HG02938 (cell line): ENCODE measurements around the gene CLSTN1.
"Not testable (repeated sequence)": the region's sequence is repeated elsewhere in the genome, so short reads cannot be mapped to it uniquely, and the experiment has no call there.

Source experiments
- ATAC-seq: cut with Tn5 transposase; IDR thresholded peaks from one replicate; pipeline ENCODE4 v1.9.1; 2021; ENCODE audit warnings: mild to moderate bottlenecking, moderate library complexity; ENCODE audit not compliant: unreplicated experiment

Gene CLSTN1

DNA sequence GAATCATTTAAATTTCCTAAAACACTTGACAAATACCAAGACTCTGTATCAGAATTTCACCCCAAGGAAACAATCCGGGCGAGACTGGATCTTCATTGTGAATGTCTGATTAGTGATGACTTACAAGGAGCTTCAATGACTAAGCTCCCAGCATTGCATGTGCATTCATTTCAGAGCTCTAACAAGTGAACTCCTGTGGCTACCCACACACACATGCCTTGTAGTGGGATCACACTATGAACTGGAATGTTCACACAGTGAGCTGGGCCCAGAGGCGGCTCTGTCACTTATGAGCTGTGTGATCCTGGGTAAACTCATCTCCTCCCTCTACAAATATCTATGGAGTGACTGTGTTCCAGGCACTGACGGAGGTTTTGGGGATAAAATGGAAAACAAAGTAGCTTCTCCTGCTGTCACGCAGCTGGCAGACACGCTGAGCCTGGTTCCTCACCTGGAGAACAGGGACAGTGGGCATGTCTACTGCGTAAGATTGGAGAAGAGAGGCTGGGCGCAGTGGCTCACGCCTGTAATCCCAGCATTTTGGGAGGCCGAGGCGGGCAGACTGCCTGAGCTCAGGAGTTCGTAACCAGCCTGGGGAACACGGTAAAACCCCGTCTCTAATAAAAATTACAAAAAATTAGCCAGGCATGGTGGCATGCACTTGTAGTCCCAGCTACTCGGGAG is 56.9 kb downstream of the CLSTN1 start:
- ATAC-seq, result no peak

DNA sequence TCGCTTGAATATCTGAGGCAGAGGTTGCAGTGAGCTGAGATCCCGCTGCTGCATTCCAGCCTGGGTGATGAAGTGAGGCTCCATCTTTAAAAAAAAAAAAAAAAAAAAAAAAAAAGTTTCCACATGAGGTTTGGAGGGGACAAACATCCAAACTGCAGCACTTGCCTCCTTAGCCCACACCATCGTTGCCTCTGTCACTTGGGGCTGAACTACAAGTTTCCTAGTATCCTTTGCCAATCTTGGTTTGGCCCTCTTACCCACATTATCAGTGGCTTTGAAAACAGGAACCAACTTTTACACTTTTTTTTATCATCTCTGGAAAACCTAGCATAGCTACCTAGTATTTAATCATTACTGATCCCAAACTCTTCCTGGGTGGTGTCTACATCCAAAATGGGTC is 59.2 kb downstream of the CLSTN1 start:
- no peak for ATAC-seq

DNA sequence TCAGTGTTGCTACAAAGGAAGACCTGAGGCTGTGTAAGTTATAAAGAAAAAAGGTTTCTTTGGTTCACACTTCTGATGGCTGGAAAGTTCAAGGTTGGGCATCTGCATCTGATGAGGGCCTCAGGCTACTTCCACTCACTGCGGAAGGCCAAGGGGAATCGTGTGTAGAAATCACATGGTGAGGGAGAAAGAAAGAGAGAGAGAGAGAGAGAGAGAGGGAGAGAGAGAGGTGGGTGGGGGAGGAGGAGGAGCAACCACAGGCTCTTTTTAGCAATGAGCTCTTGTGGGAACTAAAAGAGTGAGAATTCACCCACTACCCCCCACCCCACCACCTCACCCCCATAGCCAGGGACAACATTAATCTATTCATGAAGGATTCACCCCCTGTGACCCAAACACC is 59.9 kb downstream of the CLSTN1 start:
- no peak for ATAC-seq

DNA sequence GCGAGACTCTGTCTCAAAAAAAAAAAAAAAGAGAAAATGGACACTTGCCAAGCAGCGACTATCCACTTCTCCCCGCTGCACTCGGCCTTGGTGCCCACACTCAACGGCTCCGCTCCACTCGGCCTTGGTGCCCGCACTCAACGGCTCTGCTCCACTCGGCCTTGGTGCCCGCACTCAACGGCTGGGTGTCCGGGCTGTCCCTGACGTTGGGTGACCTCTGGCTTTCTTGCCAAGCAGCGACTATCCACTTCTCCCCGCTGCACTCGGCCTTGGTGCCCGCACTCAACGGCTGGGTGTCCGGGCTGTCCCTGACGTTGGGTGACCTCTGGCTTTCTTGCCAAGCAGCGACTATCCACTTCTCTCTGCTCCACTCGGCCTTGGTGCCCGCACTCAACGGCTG is 61.3 kb downstream of the CLSTN1 start:
- ATAC-seq, result not testable (repeated sequence)

DNA sequence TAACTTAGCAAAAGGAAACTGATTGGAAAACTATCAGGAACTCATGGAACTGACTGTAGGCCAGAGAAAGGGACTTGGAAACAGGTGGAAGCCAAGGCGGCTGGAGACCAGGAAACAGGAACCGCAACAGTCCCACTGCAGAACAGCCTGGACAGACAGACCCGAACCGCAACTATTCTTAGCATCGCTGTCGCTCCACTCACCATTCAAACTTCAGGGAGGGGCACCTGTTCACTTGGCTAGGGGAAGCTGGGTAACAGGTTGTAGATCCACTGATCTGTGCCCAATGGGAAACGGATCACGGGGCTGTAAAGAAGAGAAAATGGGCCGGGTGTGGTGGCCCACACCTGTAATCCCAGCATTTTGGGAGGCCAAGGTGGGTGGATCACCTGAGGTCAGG is 61.9 kb downstream of the CLSTN1 start:
- no peak for ATAC-seq

DNA sequence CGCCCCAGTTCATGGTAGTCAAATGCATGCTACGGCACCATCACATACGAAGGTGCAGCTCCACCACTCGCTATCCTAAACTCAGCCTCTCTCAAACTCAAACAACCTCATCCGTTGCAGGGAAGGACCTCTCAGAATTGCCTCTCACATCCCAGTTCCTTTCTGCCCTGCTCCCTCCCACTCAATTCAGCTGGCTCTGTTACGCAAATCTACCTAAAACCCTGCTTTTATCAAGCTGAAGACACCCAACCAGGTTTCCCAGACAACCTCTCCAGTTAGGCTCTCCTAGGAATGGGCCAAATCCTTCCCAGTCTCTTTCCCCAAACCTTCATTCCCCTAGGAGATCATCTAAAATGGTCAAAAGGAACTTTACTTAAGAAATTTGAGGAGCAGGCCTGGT is 62.9 kb downstream of the CLSTN1 start:
- ATAC-seq, result no peak

DNA sequence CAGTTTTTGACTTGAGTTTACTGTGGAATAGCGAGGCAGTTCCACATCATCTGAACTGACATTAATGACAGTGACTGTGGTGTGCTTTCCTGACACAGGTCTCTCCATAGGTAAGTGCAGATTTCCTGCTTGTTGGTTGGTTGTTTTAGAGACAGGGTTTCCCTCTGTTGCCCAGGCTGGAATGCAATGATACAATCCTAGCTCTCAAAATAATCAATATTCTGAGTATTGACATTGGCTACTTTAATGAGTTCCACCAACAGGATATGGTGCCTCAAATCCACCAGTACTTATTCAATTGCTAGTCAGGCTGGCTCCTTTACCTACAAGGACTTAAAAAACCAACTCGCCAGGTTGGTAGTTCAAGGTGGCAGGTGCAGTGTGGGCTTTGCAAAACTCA is 63.8 kb downstream of the CLSTN1 start:
- no peak for ATAC-seq

DNA sequence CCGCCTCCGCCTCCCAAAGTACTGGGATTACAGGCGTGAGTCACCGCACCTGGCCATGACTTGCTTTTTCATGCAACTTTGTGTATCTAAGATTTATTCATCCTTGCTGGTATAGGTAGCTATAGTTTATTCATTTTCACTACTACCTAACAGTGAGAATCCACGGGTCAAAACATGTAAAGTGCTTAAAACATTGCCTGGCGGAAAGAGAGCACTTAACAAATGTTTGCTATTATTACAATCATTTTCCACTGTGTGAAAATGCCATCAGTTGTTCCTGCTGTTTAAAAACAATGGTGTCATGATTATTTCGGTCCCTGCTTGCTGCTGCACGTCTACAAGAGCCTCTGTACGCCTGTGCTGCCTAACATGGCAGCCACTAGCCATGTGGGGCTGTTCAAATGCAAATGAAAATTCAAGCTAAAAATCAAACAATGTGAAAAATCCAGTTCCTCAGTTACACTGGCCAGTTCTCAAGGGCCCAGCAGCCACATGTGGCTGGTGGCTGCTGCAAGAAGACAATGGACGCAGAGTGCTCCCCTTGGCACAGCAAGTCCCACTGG is 65.1 kb downstream of the CLSTN1 start:
- ATAC-seq, result no peak

DNA sequence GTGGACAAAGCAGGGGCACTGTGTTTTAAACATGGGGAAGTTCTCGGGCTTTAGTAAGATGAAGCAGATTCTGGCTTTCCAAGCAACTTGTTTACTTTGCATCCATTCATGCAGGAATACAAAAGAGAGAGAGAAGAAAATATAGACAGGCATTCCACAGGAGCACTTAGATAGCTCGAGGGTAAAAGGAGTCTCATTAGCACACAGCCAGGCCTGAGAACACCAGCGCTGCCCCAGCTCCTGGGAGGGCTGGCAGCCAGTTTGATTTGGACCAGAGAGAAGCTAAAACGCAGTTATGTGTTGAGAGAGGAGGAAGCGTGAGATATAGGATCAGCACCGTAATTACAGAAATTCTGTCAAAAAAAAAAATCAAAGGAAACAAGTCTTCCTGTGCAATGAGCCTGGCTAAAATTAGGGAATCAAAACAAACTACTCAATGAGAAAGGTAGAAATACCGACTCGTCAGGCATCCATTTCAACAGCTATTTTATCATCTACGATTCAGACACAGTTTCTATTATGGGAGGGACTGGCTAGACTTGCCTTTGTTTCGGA is 68.2 kb downstream of the CLSTN1 start:
- no peak for ATAC-seq

DNA sequence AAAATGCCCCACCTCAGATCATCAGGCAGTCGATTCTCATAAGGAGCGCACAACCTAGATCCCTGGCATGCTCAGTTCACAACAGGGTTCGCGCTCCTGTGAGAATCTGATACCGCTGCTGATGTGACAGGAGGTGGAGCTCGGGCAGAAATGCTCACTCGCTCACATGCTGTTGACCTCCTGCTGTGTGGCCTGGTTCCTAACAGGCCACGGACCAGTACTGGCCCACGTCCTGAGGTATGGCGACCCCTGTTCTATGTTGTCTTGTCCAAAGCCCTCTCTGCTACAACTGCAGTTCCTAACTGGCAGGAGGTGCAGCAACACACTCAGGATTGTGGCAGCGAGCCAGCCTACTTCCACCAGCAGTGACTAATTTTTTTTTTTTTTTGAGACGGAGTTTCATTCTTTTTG is 70.6 kb downstream of the CLSTN1 start:
- ATAC-seq, result no peak

DNA sequence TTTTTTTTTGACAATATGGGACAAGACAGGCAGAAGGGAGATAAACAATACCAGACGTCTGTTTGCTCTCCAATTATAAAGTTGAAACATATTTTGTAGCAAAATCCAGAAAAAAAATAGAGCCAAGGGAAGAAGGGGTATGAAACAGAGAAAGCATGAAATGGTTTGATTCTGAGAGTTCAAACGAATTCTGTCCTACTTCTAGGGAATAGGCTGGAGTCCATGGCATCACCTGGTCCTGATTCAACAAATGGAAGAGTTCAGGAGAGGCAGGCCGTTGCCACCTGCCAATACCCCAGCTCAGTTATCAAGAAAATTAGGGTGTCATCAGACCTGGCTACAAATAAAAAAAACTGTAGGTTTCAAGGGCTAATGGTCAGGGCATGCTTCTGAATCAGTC is 71.8 kb downstream of the CLSTN1 start:
- ATAC-seq, result no peak

DNA sequence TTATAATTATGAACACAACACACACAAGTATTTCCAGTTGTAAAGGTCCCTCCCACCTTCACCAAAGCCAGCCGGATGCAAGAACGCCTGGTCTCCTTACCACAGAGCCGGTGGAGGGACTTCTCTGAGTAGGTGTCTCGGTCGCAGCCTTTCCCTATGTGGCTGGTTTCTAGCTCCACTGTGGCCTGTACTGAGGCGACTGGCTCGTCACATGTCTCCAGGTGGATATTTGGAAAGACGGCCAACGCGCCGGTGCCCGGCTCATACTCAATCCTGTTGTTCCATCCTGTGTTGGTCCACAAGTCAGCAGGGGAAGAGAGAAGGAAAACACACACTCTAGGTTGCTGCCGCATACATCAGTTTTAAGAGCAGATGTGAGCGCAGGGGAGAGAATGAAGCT is 74.4 kb downstream of the CLSTN1 start:
- no peak for ATAC-seq

DNA sequence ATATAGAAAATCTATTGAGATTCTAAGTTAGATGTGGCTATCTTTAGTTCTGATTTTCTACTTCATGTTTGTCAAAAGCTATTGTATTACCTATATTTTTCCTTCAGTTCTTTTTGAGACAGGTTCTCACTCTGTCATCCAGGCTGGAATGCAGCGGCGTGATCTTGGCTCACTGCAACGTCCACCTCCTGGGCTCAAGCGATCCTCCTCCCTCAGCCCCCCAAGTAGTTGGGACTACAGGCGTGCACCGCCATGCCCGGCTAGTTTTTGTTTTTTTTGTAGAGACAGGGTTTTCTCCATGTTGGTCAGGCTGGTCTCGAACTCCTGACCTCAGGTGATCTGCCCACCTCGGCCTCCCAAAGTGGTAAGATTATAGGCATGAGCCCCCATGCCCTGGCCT is 75.4 kb downstream of the CLSTN1 start:
- not testable (repeated sequence) for ATAC-seq

DNA sequence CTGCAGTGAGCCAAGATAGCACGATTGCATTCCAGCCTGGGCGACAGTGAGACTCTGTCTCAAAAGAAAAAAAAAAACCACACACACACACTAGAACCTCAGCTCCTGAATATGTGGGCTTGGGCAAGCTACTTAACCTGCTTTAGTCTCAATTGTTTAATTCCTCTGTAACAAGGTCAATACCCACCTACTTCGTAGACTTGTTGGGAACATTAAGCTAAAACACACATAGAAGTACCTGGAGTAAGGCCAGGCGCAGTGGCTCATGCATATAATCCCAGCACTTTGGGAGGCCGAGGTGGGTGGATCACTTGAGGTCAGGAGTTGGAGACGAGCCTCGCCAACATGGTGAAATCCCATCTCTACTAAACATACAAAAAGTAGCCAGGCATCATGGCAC is 77.1 kb downstream of the CLSTN1 start:
- no peak for ATAC-seq

DNA sequence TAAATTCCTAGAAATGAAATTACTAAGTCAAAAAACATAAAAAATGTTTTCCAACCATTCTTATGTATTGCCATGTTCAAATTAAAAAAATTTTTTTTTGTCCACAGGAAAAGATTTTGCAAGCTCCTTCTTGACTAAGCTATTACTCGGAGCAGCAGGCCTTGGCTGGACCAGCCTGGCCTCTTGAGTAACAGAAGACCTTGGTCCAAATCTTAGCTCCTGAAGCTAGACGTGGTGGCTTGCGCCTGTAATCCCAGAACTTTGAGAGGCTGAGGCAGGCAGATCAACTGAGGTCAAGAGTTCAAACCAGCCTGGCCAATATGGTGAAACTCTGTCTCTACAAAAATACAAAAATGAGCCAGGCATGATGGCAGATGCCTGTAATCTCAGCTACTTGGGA is 77.6 kb downstream of the CLSTN1 start:
- ATAC-seq, result no peak

DNA sequence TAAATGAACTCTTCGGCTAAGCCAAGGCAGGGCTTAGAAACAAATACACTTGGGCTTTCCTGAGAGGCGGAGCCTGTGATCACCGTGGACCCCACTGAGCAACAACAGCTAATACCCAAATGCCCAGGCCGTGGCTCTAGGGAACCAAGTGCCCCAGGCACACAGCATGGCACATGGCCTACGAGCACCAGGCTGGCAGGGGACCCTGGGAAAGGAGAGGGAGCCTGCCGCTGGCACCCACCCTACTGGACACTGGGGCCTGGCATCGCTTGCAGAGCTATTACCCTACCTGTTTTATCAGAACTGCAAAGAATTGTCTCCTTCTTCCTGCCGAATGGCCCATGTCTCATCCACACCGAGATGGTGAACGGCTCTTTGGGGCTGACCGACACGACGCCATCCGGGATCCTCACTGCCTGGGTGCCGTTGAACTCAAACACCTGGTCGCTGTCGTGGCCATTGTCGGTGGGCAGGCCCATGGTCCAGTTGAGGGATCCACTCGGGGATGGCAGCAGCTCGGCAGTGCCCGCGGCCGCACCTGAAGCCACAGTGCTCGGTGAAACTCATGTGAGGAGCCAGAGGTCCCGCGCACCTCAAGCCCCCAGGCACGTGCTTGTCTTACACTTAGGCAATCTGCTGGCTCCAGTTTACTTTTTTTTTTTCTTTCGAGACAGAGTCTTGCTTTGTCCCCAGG is 79.5 kb downstream of the CLSTN1 start:
- ATAC-seq, result no peak

DNA sequence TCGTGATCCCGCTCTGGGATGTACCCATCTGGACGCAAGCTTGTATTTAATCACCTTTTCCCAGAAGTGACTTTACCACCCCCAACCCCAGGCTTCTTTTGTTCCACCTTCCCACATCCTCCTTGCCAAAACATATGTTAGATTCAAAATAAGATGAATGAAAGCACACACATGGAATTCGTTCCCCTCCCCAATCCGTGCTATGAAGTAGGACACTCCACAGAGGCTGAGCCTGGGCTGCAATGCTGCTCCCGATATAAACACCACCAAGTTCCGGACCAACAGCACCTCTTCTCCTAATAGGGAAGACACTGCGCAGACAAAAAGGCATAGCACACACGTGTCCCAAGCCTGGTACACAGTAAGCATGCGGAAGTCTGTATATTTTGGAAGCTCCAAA is 86.1 kb downstream of the CLSTN1 start:
- ATAC-seq, result no peak

DNA sequence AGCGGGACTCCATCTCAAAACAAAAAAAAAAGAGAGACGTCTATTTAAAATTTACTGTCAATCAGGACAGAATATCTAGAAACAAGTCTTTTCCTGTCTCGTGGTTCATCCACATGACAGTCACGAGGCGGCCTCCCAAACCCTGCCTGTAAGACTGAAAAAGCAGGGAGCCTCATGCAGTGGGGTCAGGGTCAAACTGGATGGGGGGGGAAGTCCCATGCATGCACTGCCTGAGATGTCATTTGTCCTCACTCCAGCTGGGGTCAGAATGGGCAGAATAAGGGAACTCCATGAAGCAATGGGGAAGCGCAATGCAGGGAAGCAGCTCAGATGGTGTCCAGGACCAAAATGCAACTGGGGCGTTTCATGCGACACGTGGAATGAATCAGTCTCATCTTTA is 86.7 kb downstream of the CLSTN1 start:
- no peak for ATAC-seq

DNA sequence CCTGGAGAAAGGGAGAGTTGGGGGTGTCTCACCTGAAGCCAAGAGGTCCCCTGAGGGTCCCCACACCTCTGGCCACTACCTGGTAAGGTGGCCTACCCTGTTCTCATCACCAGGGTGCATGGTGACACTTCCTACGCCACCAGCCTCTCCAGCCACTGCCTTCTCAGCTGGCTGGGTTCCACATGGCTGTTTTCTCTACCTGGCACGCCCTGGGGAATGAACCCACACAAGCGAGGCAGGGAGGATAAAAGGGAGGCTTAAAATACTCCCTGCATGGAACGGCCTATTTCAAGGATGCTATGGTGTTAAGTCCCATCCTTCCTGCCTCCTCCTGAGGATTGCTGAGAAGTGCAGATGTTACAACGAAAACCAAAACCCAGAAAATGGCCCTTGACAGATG is 87.5 kb downstream of the CLSTN1 start:
- no peak for ATAC-seq

DNA sequence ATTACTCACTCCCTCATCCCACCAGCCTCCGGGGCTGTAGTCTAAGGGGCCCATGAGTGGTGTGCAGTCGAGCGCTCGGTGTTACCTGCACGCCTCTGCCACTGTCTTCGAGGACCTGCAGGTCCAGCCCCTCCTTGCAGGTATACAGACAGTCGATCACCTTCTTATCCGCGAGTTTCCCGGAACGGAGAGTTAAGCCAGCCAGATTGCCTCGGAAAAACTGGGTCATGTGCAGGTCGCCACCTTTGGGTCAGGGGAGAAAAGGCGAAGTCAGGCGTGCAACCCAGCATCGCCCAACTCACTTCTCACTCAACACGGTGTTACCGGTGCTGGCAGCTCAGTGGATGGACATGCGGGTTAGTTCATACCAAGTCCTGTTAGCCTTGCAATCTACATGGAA is 88.0 kb downstream of the CLSTN1 start:
- ATAC-seq, result no peak

DNA sequence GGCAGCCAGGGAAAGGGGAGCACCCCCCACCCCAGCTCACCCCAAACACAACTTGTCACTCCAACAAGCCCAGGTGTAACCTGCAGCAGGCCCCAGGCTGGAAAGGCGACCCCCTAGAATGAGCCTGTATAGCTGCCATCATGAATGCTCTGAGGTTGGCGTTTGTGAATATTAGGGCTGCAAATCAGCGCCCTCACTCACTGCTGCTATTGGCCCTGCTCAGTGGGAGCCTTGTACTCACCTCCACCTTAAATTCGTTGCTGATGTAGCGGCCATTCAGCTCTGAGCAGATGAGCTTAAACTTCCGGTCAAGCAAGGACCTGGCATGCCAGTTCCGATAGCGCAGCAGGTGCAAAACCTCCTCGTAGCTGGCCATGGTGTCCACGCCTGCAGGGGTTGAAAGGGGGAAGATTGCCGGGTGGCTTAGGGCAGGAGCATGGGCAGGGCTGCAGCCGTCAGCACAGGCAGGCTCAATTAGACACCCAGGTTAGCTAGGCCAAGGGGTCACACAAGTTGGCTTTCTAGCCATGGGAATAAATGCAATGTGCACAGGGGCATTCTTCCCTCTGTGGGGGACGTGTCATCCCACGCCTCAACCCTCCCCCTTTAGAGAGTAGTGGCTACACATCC is 90.5 kb downstream of the CLSTN1 start:
- ATAC-seq, result no peak
